Liver (tissue), 9 donors: ENCODE measurements around the gene PLXNB2. TPM values are rescaled to one million over a fixed set of nuclear protein-coding genes. Genes with fewer than 3 reads are reported as not detected.

Source experiments
- DNase-seq: peaks from one replicate; pipeline ENCODE4 v3.0.0-alpha.2; 2017; ENCODE audit warnings: low spot score
- H3K27ac ChIP-seq, 2 donors: one replicate each; pipeline ENCODE4 v1.7.0; 2013; ENCODE audit warnings: inconsistent platforms in 2 of 2, low read length in 2 of 2, control low read depth in 1 of 2, low read depth in 1 of 2, mild to moderate bottlenecking in 1 of 2
- H3K27me3 ChIP-seq, 4 donors: one replicate each; pipeline versions ENCODE4 v1.6.1 to v1.7.0; 2013; ENCODE audit warnings: low read length in 3 of 4, inconsistent platforms in 1 of 4, mild to moderate bottlenecking in 1 of 4, moderate library complexity in 1 of 4; ENCODE audit not compliant: control insufficient read depth in 4 of 4, insufficient read depth in 4 of 4
- H3K36me3 ChIP-seq, 4 donors: one replicate each; pipeline versions ENCODE4 v1.6.1 to v1.7.0; 2013; ENCODE audit warnings: low read length in 3 of 4, mild to moderate bottlenecking in 3 of 4, low read depth in 1 of 4, moderate library complexity in 1 of 4; ENCODE audit not compliant: control insufficient read depth in 4 of 4, insufficient read depth in 3 of 4
- H3K4me1 ChIP-seq, 4 donors: one replicate each; pipeline versions ENCODE4 v1.6.1 to v1.7.0; 2013; ENCODE audit warnings: low read length in 3 of 4, mild to moderate bottlenecking in 3 of 4, moderate library complexity in 1 of 4; ENCODE audit not compliant: control insufficient read depth in 4 of 4, insufficient read depth in 4 of 4
- H3K4me3 ChIP-seq, 3 donors: one replicate each; pipeline versions ENCODE4 v1.6.1 to v1.7.0; 2013; ENCODE audit warnings: low read length in 3 of 3, control low read depth in 1 of 3, low read depth in 1 of 3, mild to moderate bottlenecking in 1 of 3
- H3K9ac ChIP-seq, 2 donors: one replicate each; pipeline ENCODE4 v1.7.0; 2013; ENCODE audit warnings: low read length in 2 of 2, mild to moderate bottlenecking in 2 of 2, moderate library complexity in 2 of 2, control low read depth in 1 of 2, low read depth in 1 of 2
- H3K9me3 ChIP-seq, 4 donors: one replicate each; pipeline versions ENCODE4 v1.6.1 to v1.7.0; 2013; ENCODE audit warnings: low read length in 3 of 4; ENCODE audit not compliant: control insufficient read depth in 4 of 4
- EGR1 ChIP-seq, 2 donors: IDR thresholded peaks; 2 replicates each; pipeline ENCODE4 v1.6.1; 2016 to 2018; ENCODE audit warnings: antibody characterized with exemption in 2 of 2, low read depth in 2 of 2
- FOXA1 ChIP-seq: IDR thresholded peaks from 2 replicates; pipeline ENCODE4 v1.6.1; 2016; ENCODE audit warnings: antibody characterized with exemption
- FOXA2 ChIP-seq: IDR thresholded peaks from 2 replicates; pipeline ENCODE4 v1.6.1; 2016; ENCODE audit warnings: antibody characterized with exemption
- GABPA ChIP-seq, 2 donors: IDR thresholded peaks in 1 of 2; conservative IDR thresholded peaks in 1 of 2; 2 replicates each; pipeline ENCODE4 v1.6.1; 2016; ENCODE audit warnings: antibody characterized with exemption in 2 of 2, mild to moderate bottlenecking in 1 of 2, moderate library complexity in 1 of 2
- HNF4A ChIP-seq, 2 donors: conservative IDR thresholded peaks; 2 replicates each; pipeline ENCODE4 v1.6.1; 2016; ENCODE audit warnings: antibody characterized with exemption in 2 of 2, mild to moderate bottlenecking in 2 of 2
- HNF4G ChIP-seq: IDR thresholded peaks from 2 replicates; pipeline ENCODE4 v1.6.1; 2016; ENCODE audit warnings: antibody characterized with exemption
- JUND ChIP-seq, 2 donors: IDR thresholded peaks; 2 replicates each; pipeline ENCODE4 v1.6.1; 2016; ENCODE audit warnings: antibody characterized with exemption in 2 of 2
- NR2F2 ChIP-seq: IDR thresholded peaks from 2 replicates; pipeline ENCODE4 v1.6.1; 2016; ENCODE audit warnings: antibody characterized with exemption
- RAD21 ChIP-seq, 2 donors: IDR thresholded peaks; 2 replicates each; pipeline ENCODE4 v1.6.1; 2016; ENCODE audit warnings: antibody characterized with exemption in 2 of 2, mild to moderate bottlenecking in 2 of 2
- RXRA ChIP-seq, 2 donors: IDR thresholded peaks; 2 replicates each; pipeline ENCODE4 v1.6.1; 2017 to 2018; ENCODE audit warnings: antibody characterized with exemption in 2 of 2, mild to moderate bottlenecking in 1 of 2
- SP1 ChIP-seq: IDR thresholded peaks from 2 replicates; pipeline ENCODE4 v1.6.1; 2018; ENCODE audit warnings: antibody characterized with exemption, mild to moderate bottlenecking
- TAF1 ChIP-seq: conservative IDR thresholded peaks from 2 replicates; pipeline ENCODE4 v1.6.1; 2016; ENCODE audit warnings: antibody characterized with exemption, mild to moderate bottlenecking
- YY1 ChIP-seq: IDR thresholded peaks from 2 replicates; pipeline ENCODE4 v1.6.1; 2016; ENCODE audit warnings: antibody characterized with exemption, mild to moderate bottlenecking
- WGBS: extraction: QIAGEN DNeasy Blood & Tissue Kit; methylation state at CpG from one replicate; pipeline ENCODE4 v1.1.7; 2013; 5-methylcytosine and 5-hydroxymethylcytosine counted together
- polyA plus RNA-seq, 2 donors: library from polyadenylated mRNA; stranded (reverse) in 1 of 2; unstranded in 1 of 2; fragments of 200-250 nt in 1 of 2; fragments of >200 nt in 1 of 2; fragmentation: Nextera tagmentation in 1 of 2; extraction: Ambion mirVana in 1 of 2; gene quantifications; one replicate each; pipeline versions ENCODE4 v1.2.1 to v1.2.3, GENCODE V29; 2013 to 2015
- total RNA-seq, 2 donors: library from RNA; depleted of rRNA; stranded (reverse); fragments of >200 nt; gene quantifications; one replicate each; pipeline ENCODE4 v1.2.3, GENCODE V29; 2014
- TF ChIP-seq, protein P1 (sequence below): IDR thresholded peaks from 2 replicates; pipeline ENCODE4 v1.6.1; 2016; ENCODE audit warnings: antibody characterized with exemption, mild to moderate bottlenecking
- TF ChIP-seq, protein P2 (sequence below): IDR thresholded peaks from 2 replicates; pipeline ENCODE4 v1.6.1; 2016; ENCODE audit warnings: antibody characterized with exemption
- TF ChIP-seq, protein P3 (sequence below): IDR thresholded peaks from 2 replicates; pipeline ENCODE4 v1.6.1; 2016; ENCODE audit warnings: antibody characterized with exemption
- TF ChIP-seq, protein P4 (sequence below): IDR thresholded peaks from 2 replicates; pipeline ENCODE4 v1.6.1; 2016; ENCODE audit warnings: antibody characterized with exemption
- TF ChIP-seq, protein P5 (sequence below): fragments of 150-350 bp; IDR thresholded peaks from 2 replicates; pipeline ENCODE4 v1.5.1; 2017; ENCODE audit warnings: improper control_type of control experiment, low read depth, low read length; ENCODE audit not compliant: missing input control
- donor health status: healthy.
- donor health status: healthy.
- donor health status: healthy.
- donor health status: healthy.
- donor health status: healthy.

PLXNB2 gene
- total and polyA plus RNA-seq, 4 donors = 28.8 to 95.7 (median 73.9) TPM

DNA sequence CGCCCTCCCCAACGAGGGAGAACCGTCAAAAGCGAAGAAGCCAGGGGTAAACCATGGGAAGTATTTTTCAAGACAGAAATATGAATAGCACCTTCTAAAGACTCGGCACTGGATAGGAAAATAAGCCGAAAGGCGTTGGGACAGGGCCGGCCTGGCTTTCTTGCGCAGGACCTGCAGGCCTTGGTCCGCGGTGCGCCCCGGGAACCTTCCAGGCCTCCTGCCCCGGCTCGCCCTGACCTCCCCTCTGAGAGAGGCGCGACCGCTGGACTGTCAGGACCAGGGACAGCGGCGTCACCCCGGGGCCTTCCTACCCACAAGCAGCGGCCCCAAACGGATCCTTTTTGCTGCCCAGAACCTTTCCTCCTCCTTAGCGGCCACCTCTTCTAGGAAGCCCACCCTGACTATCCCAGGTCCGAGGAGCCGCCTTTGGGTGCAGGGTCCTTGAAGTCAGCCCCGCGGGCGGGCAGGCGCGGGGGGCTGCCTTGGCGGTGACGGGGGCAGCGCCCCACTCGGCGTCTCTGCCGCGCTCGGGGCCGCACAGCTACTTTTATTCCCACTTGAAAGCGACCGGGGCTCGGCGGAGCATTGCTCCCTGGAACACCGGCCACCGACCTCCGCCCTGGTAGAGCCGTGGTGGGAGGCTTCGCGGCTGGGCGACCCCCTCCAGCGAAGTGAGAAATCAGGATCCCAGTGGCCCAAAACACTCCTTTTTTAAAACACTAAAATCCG, 36.6 kb downstream of the PLXNB2 start:
- H3K9ac ChIP-seq = no peak overlapping the region
- peak; percentile 68 for DNase-seq
- H3K36me3 ChIP-seq = peaks cover 0 to 9% (median 3%) of the 10 kb centered on the region in 4 donors
- TF ChIP-seq, protein P1, sequence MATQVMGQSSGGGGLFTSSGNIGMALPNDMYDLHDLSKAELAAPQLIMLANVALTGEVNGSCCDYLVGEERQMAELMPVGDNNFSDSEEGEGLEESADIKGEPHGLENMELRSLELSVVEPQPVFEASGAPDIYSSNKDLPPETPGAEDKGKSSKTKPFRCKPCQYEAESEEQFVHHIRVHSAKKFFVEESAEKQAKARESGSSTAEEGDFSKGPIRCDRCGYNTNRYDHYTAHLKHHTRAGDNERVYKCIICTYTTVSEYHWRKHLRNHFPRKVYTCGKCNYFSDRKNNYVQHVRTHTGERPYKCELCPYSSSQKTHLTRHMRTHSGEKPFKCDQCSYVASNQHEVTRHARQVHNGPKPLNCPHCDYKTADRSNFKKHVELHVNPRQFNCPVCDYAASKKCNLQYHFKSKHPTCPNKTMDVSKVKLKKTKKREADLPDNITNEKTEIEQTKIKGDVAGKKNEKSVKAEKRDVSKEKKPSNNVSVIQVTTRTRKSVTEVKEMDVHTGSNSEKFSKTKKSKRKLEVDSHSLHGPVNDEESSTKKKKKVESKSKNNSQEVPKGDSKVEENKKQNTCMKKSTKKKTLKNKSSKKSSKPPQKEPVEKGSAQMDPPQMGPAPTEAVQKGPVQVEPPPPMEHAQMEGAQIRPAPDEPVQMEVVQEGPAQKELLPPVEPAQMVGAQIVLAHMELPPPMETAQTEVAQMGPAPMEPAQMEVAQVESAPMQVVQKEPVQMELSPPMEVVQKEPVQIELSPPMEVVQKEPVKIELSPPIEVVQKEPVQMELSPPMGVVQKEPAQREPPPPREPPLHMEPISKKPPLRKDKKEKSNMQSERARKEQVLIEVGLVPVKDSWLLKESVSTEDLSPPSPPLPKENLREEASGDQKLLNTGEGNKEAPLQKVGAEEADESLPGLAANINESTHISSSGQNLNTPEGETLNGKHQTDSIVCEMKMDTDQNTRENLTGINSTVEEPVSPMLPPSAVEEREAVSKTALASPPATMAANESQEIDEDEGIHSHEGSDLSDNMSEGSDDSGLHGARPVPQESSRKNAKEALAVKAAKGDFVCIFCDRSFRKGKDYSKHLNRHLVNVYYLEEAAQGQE = peak; percentile 99
- TF ChIP-seq, protein P2, sequence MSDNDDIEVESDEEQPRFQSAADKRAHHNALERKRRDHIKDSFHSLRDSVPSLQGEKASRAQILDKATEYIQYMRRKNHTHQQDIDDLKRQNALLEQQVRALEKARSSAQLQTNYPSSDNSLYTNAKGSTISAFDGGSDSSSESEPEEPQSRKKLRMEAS = no peak
- no peaks in the 10 kb centered on the region for H3K27me3 ChIP-seq
- WGBS = 5% methylated on average over 53 of the region's 53 CpGs
- peak overlapping the region in 2 of 3 donors; percentile 12 to 61 for H3K4me3 ChIP-seq
- no peaks in the 10 kb centered on the region for H3K9me3 ChIP-seq
- H3K27ac ChIP-seq = no peak overlapping the region
- peaks cover 30 to 52% (median 34%) of the 10 kb centered on the region in 4 donors for H3K4me1 ChIP-seq

DNA sequence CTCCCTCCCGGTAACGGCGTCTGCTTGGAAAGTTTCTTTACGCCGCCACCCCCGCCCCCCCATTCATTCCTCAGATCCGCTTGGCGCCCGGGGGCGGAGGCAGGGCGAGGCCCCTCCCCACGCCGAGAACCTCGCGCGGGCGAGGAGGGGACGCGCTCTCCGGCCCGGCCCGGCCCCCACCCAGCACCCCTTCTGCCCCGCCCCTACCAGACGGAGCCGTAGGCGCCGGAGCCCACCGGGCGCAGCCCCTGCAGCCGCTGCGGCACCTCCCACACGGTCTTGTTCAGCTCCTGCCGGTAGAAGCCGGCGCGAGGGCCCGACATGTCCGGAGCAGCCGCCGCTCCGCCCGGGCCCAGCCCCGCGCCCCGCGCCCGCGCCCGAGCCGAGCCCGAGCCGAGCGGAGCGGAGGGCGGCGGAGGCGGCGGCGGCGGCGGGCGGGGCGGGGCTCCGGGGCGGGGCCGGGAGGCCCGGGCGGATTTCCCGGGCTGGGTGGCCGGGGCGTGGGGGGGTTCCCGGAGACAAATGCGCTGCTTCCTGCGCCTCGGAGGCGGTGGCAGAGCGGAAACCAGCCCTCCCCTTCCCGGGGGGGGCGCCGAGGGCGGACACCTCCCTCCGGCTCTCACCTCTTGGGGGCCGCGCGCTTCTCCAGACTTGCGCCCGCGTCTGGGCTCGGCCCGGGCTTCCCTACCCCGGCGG, 37.3 kb downstream of the PLXNB2 start, which contains the start of gene MAPK11:
Gene MAPK11 (minus strand): TSS at position 411 of the 696 bp plus-strand sequence. CDS start 88 bp downstream, at position 323.
- no peaks in the 10 kb centered on the region for H3K9me3 ChIP-seq
- H3K36me3 ChIP-seq = peaks cover 0 to 3% (median under 1%) of the 10 kb centered on the region in 4 donors
- TF ChIP-seq, protein P2 = no peak
- no peak for TF ChIP-seq JUND (IDR thresholded peaks at IDR 0.05)
- no peak for TF ChIP-seq RXRA (IDR thresholded peaks at IDR 0.05)
- TF ChIP-seq SP1 = no peak
- TF ChIP-seq, protein P3, sequence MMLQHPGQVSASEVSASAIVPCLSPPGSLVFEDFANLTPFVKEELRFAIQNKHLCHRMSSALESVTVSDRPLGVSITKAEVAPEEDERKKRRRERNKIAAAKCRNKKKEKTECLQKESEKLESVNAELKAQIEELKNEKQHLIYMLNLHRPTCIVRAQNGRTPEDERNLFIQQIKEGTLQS = no peak
- no peak for TF ChIP-seq FOXA2
- TF ChIP-seq NR2F2 = no peak
- no peak for TF ChIP-seq HNF4G
- TF ChIP-seq YY1 = no peak
- TF ChIP-seq TAF1 = no peak
- TF ChIP-seq, protein P4, sequence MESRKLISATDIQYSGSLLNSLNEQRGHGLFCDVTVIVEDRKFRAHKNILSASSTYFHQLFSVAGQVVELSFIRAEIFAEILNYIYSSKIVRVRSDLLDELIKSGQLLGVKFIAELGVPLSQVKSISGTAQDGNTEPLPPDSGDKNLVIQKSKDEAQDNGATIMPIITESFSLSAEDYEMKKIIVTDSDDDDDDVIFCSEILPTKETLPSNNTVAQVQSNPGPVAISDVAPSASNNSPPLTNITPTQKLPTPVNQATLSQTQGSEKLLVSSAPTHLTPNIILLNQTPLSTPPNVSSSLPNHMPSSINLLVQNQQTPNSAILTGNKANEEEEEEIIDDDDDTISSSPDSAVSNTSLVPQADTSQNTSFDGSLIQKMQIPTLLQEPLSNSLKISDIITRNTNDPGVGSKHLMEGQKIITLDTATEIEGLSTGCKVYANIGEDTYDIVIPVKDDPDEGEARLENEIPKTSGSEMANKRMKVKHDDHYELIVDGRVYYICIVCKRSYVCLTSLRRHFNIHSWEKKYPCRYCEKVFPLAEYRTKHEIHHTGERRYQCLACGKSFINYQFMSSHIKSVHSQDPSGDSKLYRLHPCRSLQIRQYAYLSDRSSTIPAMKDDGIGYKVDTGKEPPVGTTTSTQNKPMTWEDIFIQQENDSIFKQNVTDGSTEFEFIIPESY = no peak
- TF ChIP-seq, protein P1 = no peak
- no peak for TF ChIP-seq EGR1 (IDR thresholded peaks at IDR 0.05; ENCODE audit: low read depth in 2 of 2)
- TF ChIP-seq HNF4A (conservative IDR thresholded peaks at IDR 0.05) = no peak
- TF ChIP-seq GABPA (IDR thresholded peaks at IDR 0.05 in 1 of 2, conservative IDR thresholded peaks at IDR 0.05 in 1 of 2) = no peak
- TF ChIP-seq, protein P5, sequence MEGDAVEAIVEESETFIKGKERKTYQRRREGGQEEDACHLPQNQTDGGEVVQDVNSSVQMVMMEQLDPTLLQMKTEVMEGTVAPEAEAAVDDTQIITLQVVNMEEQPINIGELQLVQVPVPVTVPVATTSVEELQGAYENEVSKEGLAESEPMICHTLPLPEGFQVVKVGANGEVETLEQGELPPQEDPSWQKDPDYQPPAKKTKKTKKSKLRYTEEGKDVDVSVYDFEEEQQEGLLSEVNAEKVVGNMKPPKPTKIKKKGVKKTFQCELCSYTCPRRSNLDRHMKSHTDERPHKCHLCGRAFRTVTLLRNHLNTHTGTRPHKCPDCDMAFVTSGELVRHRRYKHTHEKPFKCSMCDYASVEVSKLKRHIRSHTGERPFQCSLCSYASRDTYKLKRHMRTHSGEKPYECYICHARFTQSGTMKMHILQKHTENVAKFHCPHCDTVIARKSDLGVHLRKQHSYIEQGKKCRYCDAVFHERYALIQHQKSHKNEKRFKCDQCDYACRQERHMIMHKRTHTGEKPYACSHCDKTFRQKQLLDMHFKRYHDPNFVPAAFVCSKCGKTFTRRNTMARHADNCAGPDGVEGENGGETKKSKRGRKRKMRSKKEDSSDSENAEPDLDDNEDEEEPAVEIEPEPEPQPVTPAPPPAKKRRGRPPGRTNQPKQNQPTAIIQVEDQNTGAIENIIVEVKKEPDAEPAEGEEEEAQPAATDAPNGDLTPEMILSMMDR = no peak
- no peak for TF ChIP-seq RAD21 (IDR thresholded peaks at IDR 0.05)
- no peak for TF ChIP-seq FOXA1
- H3K4me1 ChIP-seq = peaks cover 30 to 49% (median 33%) of the 10 kb centered on the region in 4 donors
- no peaks in the 10 kb centered on the region for H3K27me3 ChIP-seq
- no peak within 1 kb of the TSS for H3K9ac ChIP-seq
- H3K4me3 ChIP-seq = peak within 1 kb of the TSS in 2 of 3 donors; percentile 12 to 61
- no peak within 1 kb of the TSS for H3K27ac ChIP-seq
- no peak for DNase-seq
- WGBS = 2% methylated on average over 92 of the region's 92 CpGs
